OCI-LY7 (cell line): ENCODE data around the gene SGIP1. TPM values are rescaled to one million over a fixed set of nuclear protein-coding genes. Genes with fewer than 3 reads are reported as not detected.

Experiments
- BruUV-seq: library from RNA; stranded (reverse); fragments of 400-500 nt; replicated peaks from 2 replicates; lab custom pipeline; 2021; lab: Mats Ljungman, UMichigan
- CTCF ChIA-PET: fragments of 300-600 bp; sonication (Branson Sonifier 250); formaldehyde crosslinking; loops from one replicate; lab custom pipeline; 2022; ENCODE audit warnings: antibody characterized with exemption; ENCODE audit not compliant: unreplicated experiment; lab: Charles Lee
- POLR2A ChIA-PET: fragments of 300-600 bp; sonication (Branson Sonifier 250); formaldehyde crosslinking; loops from one replicate; lab custom pipeline; 2022; ENCODE audit warnings: antibody characterized with exemption; lab: Charles Lee
- DNase-seq: peaks from one replicate; pipeline ENCODE4 v3.0.0-alpha.2; 2015; ENCODE audit warnings: low spot score
- H2AFZ ChIP-seq: fragments of 200-600 bp; sonication (generic), shearing (Covaris generic); 2 replicates; pipeline ENCODE4 v1.6.1; 2014; ENCODE audit warnings: mild to moderate bottlenecking, antibody characterized with exemption, low read length, moderate library complexity
- H3K27ac ChIP-seq: fragments of 200-600 bp; sonication (generic); 2 replicates; pipeline ENCODE4 v1.5.1; 2014; ENCODE audit warnings: mixed run types, low read depth, mild to moderate bottlenecking, moderate library complexity, low read length, inconsistent platforms; ENCODE audit not compliant: poor library complexity, severe bottlenecking
- H3K36me3 ChIP-seq: fragments of 200-600 bp; sonication (generic); 2 replicates; pipeline ENCODE4 v1.6.1; 2014; ENCODE audit warnings: mild to moderate bottlenecking, antibody characterized with exemption, low read length, moderate library complexity, mixed read lengths; ENCODE audit not compliant: insufficient read depth
- H3K4me1 ChIP-seq: fragments of 200-600 bp; sonication (generic); 2 replicates; pipeline ENCODE4 v1.5.1; 2014; ENCODE audit warnings: mild to moderate bottlenecking, low read length; ENCODE audit not compliant: insufficient read depth, poor library complexity, severe bottlenecking
- H3K4me2 ChIP-seq: fragments of 200-600 bp; sonication (generic); 2 replicates; pipeline ENCODE4 v1.6.1; 2014; ENCODE audit warnings: mild to moderate bottlenecking, low read length
- H3K4me3 ChIP-seq: fragments of 200-600 bp; sonication (generic); 2 replicates; pipeline ENCODE4 v1.5.1; 2014; ENCODE audit warnings: mild to moderate bottlenecking, low read depth, low read length; ENCODE audit not compliant: poor library complexity, severe bottlenecking
- H3K79me2 ChIP-seq: fragments of 200-600 bp; sonication (generic); 2 replicates; pipeline ENCODE4 v1.6.1; 2016; ENCODE audit warnings: low read depth, mild to moderate bottlenecking, low read length, moderate library complexity, mixed read lengths; ENCODE audit not compliant: insufficient read depth
- H3K9me2 ChIP-seq: fragments of 200-600 bp; sonication (generic); 2 replicates; pipeline ENCODE4 v1.6.1; 2016; ENCODE audit warnings: mild to moderate bottlenecking, low read length, mixed read lengths; ENCODE audit not compliant: insufficient read depth
- H3K9me3 ChIP-seq: fragments of 200-600 bp; sonication (generic); 2 replicates; pipeline ENCODE4 v1.6.1; 2014; ENCODE audit warnings: mild to moderate bottlenecking, mixed run types, low read length, mixed read lengths
- H4K20me1 ChIP-seq: fragments of 200-600 bp; sonication (generic); 2 replicates; pipeline ENCODE4 v1.6.1; 2014; ENCODE audit warnings: mild to moderate bottlenecking, antibody characterized with exemption, low read length, moderate library complexity, mixed read lengths; ENCODE audit not compliant: insufficient read depth
- CTCF ChIP-seq: fragments of 200-600 bp; sonication (generic); conservative IDR thresholded peaks from 2 replicates; pipeline ENCODE4 v1.5.1; 2014; ENCODE audit warnings: mild to moderate bottlenecking, antibody characterized with exemption, low read length, moderate library complexity, mixed read lengths
- EZH2phosphoT487 ChIP-seq: fragments of 200-600 bp; sonication (generic); IDR thresholded peaks from 2 replicates; pipeline ENCODE4 v1.6.1; 2018; ENCODE audit warnings: low read depth, borderline replicate concordance, mild to moderate bottlenecking, mixed run types, antibody characterized with exemption, low read length, moderate library complexity, mixed read lengths
- intact Hi-C: fragments of 100-400 bp; cut with micrococcal nuclease; formaldehyde crosslinking; loops from one replicate; pipeline ENCODE4 v1.10.0; 2022; ENCODE audit not compliant: unreplicated experiment
- total RNA-seq, 2 experiments: library from RNA; depleted of rRNA in 1 of 2; stranded (reverse); fragments of >200 nt in 1 of 2; shearing (Covaris generic) in 1 of 2; gene quantifications; 2 replicates each; pipeline ENCODE4 v1.2.3, GENCODE V29; 2014 to 2022

The SGIP1 gene
- total RNA-seq, 2 experiments from 2014 or later = not detected

- Histone ChIP-seq H3K36me3 (no peaks in the 10 kb centered on the region), H3K79me2 (no peaks in the 10 kb centered on the region), H3K4me3 (no peak overlapping the region), H3K4me1 (no peaks in the 10 kb centered on the region), H3K9me2 (no peaks in the 10 kb centered on the region), H4K20me1 (no peaks in the 10 kb centered on the region), H3K27ac (no peak overlapping the region), H2AFZ (no peak overlapping the region), H3K4me2 (no peak overlapping the region), H3K9me3 (no peaks in the 10 kb centered on the region)
- BruUV-seq = no TSS peak
- ChIA-PET CTCF (no interaction called here), POLR2A (interaction anchor here (0.6 kb wide), 1 partner anchor 55 kb away, joined by 3 read pairs; no protein-coding TSS in a partner anchor)
- intact Hi-C loops = no loop called here
- no peak for DNase-seq
- TF ChIP-seq EZH2phosphoT487 (no peak), CTCF (no peak)
These were observed 36.0 kb upstream of the SGIP1 start for GRCh38 chr1:66497910-66498309.

- Histone ChIP-seq H3K9me2 (no peaks in the 10 kb centered on the region), H3K4me2 (no peak overlapping the region), H3K9me3 (no peaks in the 10 kb centered on the region), H3K4me3 (no peak overlapping the region), H3K79me2 (no peaks in the 10 kb centered on the region), H3K27ac (no peak overlapping the region), H3K4me1 (no peaks in the 10 kb centered on the region), H4K20me1 (no peaks in the 10 kb centered on the region), H3K36me3 (no peaks in the 10 kb centered on the region), H2AFZ (no peak overlapping the region)
- intact Hi-C loops = loop anchor here (5.0 kb wide), 2 partner anchors 43 to 258 kb away; no protein-coding TSS in a partner anchor
- no peak for TF ChIP-seq EZH2phosphoT487
- no peak for TF ChIP-seq CTCF
- ChIA-PET CTCF (no interaction called here), POLR2A (no interaction called here)
- DNase-seq = no peak
- no TSS peak for BruUV-seq
These were observed 33.7 kb upstream of the SGIP1 start for GRCh38 chr1:66500301-66500700.

- no peaks in the 10 kb centered on the region for H3K9me3 ChIP-seq
- no peak overlapping the region for H3K27ac ChIP-seq
- ChIA-PET POLR2A (interaction anchor here (0.6 to 1.1 kb wide), 2 partner anchors 257 to 275 kb away, joined by 3 read pairs; no protein-coding TSS in a partner anchor), CTCF (no interaction called here)
- intact Hi-C loops = loop anchor here (5.0 kb wide), 2 partner anchors 45 to 260 kb away; no protein-coding TSS in a partner anchor
- H3K4me1 ChIP-seq = no peaks in the 10 kb centered on the region
- no peak overlapping the region for H3K4me2 ChIP-seq
- H3K4me3 ChIP-seq = no peak overlapping the region
- no peaks in the 10 kb centered on the region for H3K36me3 ChIP-seq
- no TSS peak for BruUV-seq
- H3K9me2 ChIP-seq = no peaks in the 10 kb centered on the region
- no peak for TF ChIP-seq CTCF
- TF ChIP-seq EZH2phosphoT487 = no peak
- H2AFZ ChIP-seq = no peak overlapping the region
- H3K79me2 ChIP-seq = no peaks in the 10 kb centered on the region
- DNase-seq = no peak
- H4K20me1 ChIP-seq = no peaks in the 10 kb centered on the region
These were observed 31.9 kb upstream of the SGIP1 start for GRCh38 chr1:66502086-66502485.
